Right ventricle myocardium superior (tissue), 1 donor: ENCODE data around the gene GBP5. TPM values are rescaled to one million over a fixed set of nuclear protein-coding genes. Genes with fewer than 3 reads are reported as not detected.
"Not testable (repeated sequence)": the region's sequence is repeated elsewhere in the genome, so short reads cannot be mapped to it uniquely, and the experiment has no call there.

Experiments used
- ATAC-seq: fragments of 200-7000 bp; cut with Tn5 transposase; one replicate; pipeline ENCODE4 v1.9.1; 2020; ENCODE audit warnings: mild to moderate bottlenecking; ENCODE audit not compliant: poor library complexity
- DNase-seq: peaks from one replicate; pipeline ENCODE4 v3.0.0-alpha.2; 2020
- intact Hi-C: fragments of 100-400 bp; cut with DNase I; formaldehyde crosslinking; loops from one replicate; pipeline ENCODE4 v1.11.2; 2022
- total RNA-seq: library from RNA; stranded (reverse); fragmentation: NEBNext Ultra II Directional; extraction: Animal tissue kit (Norgen Biotek cat#: 25700); gene quantifications from one replicate; pipeline ENCODE4 v1.2.1, GENCODE V29; 2021
- donor health status: DM: no; HTN: yes; CAD: no; lungs with severe emphysema.

Gene GBP5
- total RNA-seq, 1 donor from 2014 or later: 1.7 TPM

- intact Hi-C loops, DNase-seq, ATAC-seq: not testable (repeated sequence)
Measured at GRCh38 chr1:89255581-89255980, 17.1 kb downstream of the GBP5 start.

GRCh38 chr1:89254658-89255287 is 17.9 kb downstream of the GBP5 start:
- DNase-seq (no peak), ATAC-seq (no peak)
- intact Hi-C loops: no loop called here

- no peak for DNase-seq
- no peak for ATAC-seq
- intact Hi-C loops: no loop called here
Measured at GRCh38 chr1:89243046-89243445, 29.6 kb downstream of the GBP5 start.

Other genes starting within 250 kb of the GBP5 start
- 6.6 TPM for gene GBP3, start 250.0 kb downstream of the GBP5 start, total RNA-seq
- 5.7 TPM for gene GBP1, start 207.7 kb downstream of the GBP5 start, total RNA-seq
- 11.1 TPM for gene GBP2, start 146.7 kb downstream of the GBP5 start, total RNA-seq
- gene GBP7, start 96.9 kb downstream of the GBP5 start, total RNA-seq: not detected
- gene GBP4, start 73.9 kb downstream of the GBP5 start, total RNA-seq: 7.4 TPM
- 0.13 TPM for gene GBP6, start 91.2 kb upstream of the GBP5 start, total RNA-seq